HepG2 (cell line): ENCODE data around the gene SLC25A36. TPM values are rescaled to one million over a fixed set of nuclear protein-coding genes. Genes with fewer than 3 reads are reported as not detected.
A peak's percentile ranks its signal among the peaks of the same experiment; 100 is the strongest.

Source experiments
- AGO2 ChIP-seq: fragments of 200-400 bp; formaldehyde crosslinking; optimal IDR thresholded peaks from 2 replicates; pipeline ENCODE3; 2017; ENCODE audit warnings: mild to moderate bottlenecking, low read depth, low read length, moderate library complexity
- CAMTA2 ChIP-seq: sonication (generic); formaldehyde crosslinking; IDR thresholded peaks from 2 replicates; pipeline ENCODE4 v1.4.0; 2020; ENCODE audit warnings: mild to moderate bottlenecking, missing genetic modification reagents, borderline replicate concordance
- JUN ChIP-seq: sonication (generic); formaldehyde crosslinking; IDR thresholded peaks from 2 replicates; pipeline ENCODE4 v1.4.0; 2020; ENCODE audit warnings: mild to moderate bottlenecking, missing genetic modification reagents
- JUNB ChIP-seq: sonication (generic); formaldehyde crosslinking; IDR thresholded peaks from 2 replicates; pipeline ENCODE4 v1.8.0; 2022; ENCODE audit warnings: missing genetic modification reagents, mild to moderate bottlenecking, borderline replicate concordance
- MED8 ChIP-seq: sonication (generic); formaldehyde crosslinking; IDR thresholded peaks from 2 replicates; pipeline ENCODE4 v1.8.1; 2023; ENCODE audit warnings: mild to moderate bottlenecking, missing genetic modification reagents; ENCODE audit not compliant: insufficient replicate concordance
- MIXL1 ChIP-seq: IDR thresholded peaks from 2 replicates; pipeline ENCODE4 v1.6.1; 2016
- MXI1 ChIP-seq: IDR thresholded peaks from 3 replicates; pipeline ENCODE4 v1.6.1; 2012; ENCODE audit warnings: low read depth, low read length, inconsistent platforms, borderline replicate concordance
- MYC ChIP-seq: sonication (generic); formaldehyde crosslinking; IDR thresholded peaks from 2 replicates; pipeline ENCODE4 v1.9.0; 2021; ENCODE audit warnings: missing genetic modification reagents, borderline replicate concordance
- NR2F6 ChIP-seq, 2 experiments: IDR thresholded peaks; 2 replicates each; pipeline ENCODE4 v1.6.1; 2016; ENCODE audit warnings: antibody characterized with exemption in 1 of 2, mild to moderate bottlenecking in 1 of 2
- RELA ChIP-seq: sonication (generic); formaldehyde crosslinking; IDR thresholded peaks from 2 replicates; pipeline ENCODE4 v1.4.0; 2020; ENCODE audit warnings: missing genetic modification reagents
- SALL2 ChIP-seq: sonication (generic); formaldehyde crosslinking; IDR thresholded peaks from 2 replicates; pipeline ENCODE4 v1.8.1; 2023; ENCODE audit warnings: mild to moderate bottlenecking, missing genetic modification reagents, inconsistent platforms
- SP4 ChIP-seq: sonication (generic); formaldehyde crosslinking; IDR thresholded peaks from 2 replicates; pipeline ENCODE4 v1.8.1; 2023; ENCODE audit warnings: mild to moderate bottlenecking, missing genetic modification reagents
- ZBTB42 ChIP-seq: sonication (generic); formaldehyde crosslinking; IDR thresholded peaks from 2 replicates; pipeline ENCODE4 v1.5.0; 2020; ENCODE audit warnings: mild to moderate bottlenecking, missing genetic modification reagents
- ZNF282 ChIP-seq: fragments of 450-650 bp; IDR thresholded peaks from 2 replicates; pipeline ENCODE4 v1.6.1; 2018; ENCODE audit not compliant: partially characterized antibody
- ZNF672 ChIP-seq: sonication (generic); formaldehyde crosslinking; IDR thresholded peaks from 2 replicates; pipeline ENCODE4 v1.8.1; 2022; ENCODE audit warnings: missing genetic modification reagents
- ZSCAN22 ChIP-seq: sonication (generic); formaldehyde crosslinking; IDR thresholded peaks from 2 replicates; pipeline ENCODE4 v1.4.0; 2020; ENCODE audit warnings: mild to moderate bottlenecking, missing genetic modification reagents
- polyA plus RNA-seq, 8 experiments: library from polyadenylated mRNA; depleted of rRNA in 3 of 8; stranded (reverse) in 7 of 8; unstranded in 1 of 8; fragments of >200 nt; fragmentation: Illumina TruSeq in 4 of 8; extraction: Trizol in 4 of 8; gene quantifications; 2 replicates each; pipeline versions ENCODE4 v1.2.1 to v1.2.3, GENCODE V29; 2011 to 2016; ENCODE audit warnings: low read depth in 4 of 8, missing spikeins in 1 of 8, mixed read lengths in 1 of 8; ENCODE audit not compliant: insufficient read depth in 1 of 8
- total RNA-seq, 5 experiments: library from RNA; depleted of rRNA; stranded (reverse); fragments of >200 nt; fragmentation: Illumina TruSeq; extraction: Trizol; gene quantifications; 2 replicates each; pipeline ENCODE4 v1.2.3, GENCODE V29; 2016; ENCODE audit warnings: low read depth in 1 of 5
- TF ChIP-seq, protein P1 (sequence below): sonication (generic); formaldehyde crosslinking; IDR thresholded peaks from 2 replicates; pipeline ENCODE4 v1.4.0; 2020; ENCODE audit warnings: missing genetic modification reagents
- TF ChIP-seq, protein P2 (sequence below): sonication (generic); formaldehyde crosslinking; IDR thresholded peaks from 2 replicates; pipeline ENCODE4 v1.5.0; 2020; ENCODE audit warnings: missing genetic modification reagents, mild to moderate bottlenecking, borderline replicate concordance
- TF ChIP-seq, protein P3 (sequence below): sonication (generic); formaldehyde crosslinking; IDR thresholded peaks from 2 replicates; pipeline ENCODE4 v1.4.0; 2020; ENCODE audit warnings: mild to moderate bottlenecking, low read depth, missing genetic modification reagents
- TF ChIP-seq, protein P4 (sequence below): IDR thresholded peaks from 2 replicates; pipeline ENCODE4 v1.4.0; 2020; ENCODE audit warnings: mild to moderate bottlenecking, missing genetic modification reagents
- TF ChIP-seq, protein P5 (sequence below): IDR thresholded peaks from 2 replicates; pipeline ENCODE4 v1.6.1; 2012; ENCODE audit warnings: inconsistent platforms

The SLC25A36 gene
- total and polyA plus RNA-seq, 2 of the 13 experiments (the other 11 are each of a cell fraction or from before 2014, with no cell fraction given), result 30.6 to 85.6 TPM

DNA sequence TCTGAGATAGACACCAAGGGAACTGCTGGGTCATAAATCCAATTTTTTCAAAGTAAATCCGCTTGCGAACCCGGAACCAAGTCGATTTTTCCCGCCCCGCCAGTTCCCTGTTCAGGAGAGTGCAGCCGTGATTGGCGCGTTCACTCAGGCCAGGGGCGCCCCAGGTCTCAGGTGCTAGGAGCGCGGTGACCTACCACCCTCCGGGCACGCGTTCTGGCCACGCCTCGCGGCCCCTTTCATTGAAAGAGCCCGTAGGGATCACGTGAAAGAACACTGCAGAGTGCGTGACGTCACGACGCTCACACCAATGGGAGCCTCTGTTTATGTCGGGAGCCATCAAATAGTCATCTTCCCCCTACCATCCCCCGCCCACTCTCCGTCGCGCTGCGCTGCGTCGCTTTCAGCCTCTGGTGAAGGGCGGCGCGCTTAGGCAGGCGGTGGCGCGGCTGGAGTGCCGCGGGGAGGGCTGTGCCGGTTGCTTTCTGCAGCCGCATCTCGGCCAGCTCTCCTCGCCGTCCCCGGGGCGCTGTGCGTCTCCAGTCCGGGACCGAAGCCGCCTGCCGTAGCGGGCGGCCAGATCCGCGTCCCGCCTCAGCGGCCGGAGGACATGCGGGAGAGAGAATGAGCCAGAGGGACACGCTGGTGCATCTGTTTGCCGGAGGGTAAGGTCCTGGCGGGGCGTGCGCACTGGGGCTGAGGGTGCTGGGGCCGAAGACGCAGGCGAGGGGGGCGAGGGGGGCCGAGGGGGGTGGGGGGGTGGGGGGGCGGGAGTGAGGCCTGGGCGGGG, at the start of gene SLC25A36 (continued):
- TF ChIP-seq ZNF672 (CRISPR knock-in tag) (peak; percentile 77; the same call in 1 of the 2 replicates), ZSCAN22 (peak; percentile 60; the same call in 1 of the 2 replicates), JUNB (CRISPR knock-in tag) (peak; percentile 67), CAMTA2 (CRISPR knock-in tag) (peak; percentile 19; the same call in 1 of the 2 replicates), SP4 (CRISPR knock-in tag) (peak; percentile 94), MIXL1 (CRISPR knock-in tag) (peak; percentile 66), ZNF282 (no peak), MED8 (no peak), MXI1 (peak; percentile 64; the same call in 1 of the 3 replicates), ZBTB42 (CRISPR knock-in tag) (0 out of 2 replicates have a peak, but pooled peaks have one; percentile 72), NR2F6 (IDR thresholded peaks at IDR 0.05) (peak; percentile 83), NR2F6 (CRISPR knock-in tag; IDR thresholded peaks at IDR 0.05) (peak; percentile 95), MYC (CRISPR knock-in tag) (peak; percentile 89), RELA (CRISPR knock-in tag) (no peak), SALL2 (CRISPR knock-in tag) (peak; percentile 67; the same call in 1 of the 2 replicates), JUN (peak; percentile 82), AGO2 (peak; percentile 62)
- TF ChIP-seq, protein P1, sequence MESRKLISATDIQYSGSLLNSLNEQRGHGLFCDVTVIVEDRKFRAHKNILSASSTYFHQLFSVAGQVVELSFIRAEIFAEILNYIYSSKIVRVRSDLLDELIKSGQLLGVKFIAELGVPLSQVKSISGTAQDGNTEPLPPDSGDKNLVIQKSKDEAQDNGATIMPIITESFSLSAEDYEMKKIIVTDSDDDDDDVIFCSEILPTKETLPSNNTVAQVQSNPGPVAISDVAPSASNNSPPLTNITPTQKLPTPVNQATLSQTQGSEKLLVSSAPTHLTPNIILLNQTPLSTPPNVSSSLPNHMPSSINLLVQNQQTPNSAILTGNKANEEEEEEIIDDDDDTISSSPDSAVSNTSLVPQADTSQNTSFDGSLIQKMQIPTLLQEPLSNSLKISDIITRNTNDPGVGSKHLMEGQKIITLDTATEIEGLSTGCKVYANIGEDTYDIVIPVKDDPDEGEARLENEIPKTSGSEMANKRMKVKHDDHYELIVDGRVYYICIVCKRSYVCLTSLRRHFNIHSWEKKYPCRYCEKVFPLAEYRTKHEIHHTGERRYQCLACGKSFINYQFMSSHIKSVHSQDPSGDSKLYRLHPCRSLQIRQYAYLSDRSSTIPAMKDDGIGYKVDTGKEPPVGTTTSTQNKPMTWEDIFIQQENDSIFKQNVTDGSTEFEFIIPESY (CRISPR knock-in tag), result no peak
- TF ChIP-seq, protein P2, sequence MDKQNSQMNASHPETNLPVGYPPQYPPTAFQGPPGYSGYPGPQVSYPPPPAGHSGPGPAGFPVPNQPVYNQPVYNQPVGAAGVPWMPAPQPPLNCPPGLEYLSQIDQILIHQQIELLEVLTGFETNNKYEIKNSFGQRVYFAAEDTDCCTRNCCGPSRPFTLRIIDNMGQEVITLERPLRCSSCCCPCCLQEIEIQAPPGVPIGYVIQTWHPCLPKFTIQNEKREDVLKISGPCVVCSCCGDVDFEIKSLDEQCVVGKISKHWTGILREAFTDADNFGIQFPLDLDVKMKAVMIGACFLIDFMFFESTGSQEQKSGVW, result no peak; the same call in 1 of the 2 replicates
- TF ChIP-seq, protein P3, sequence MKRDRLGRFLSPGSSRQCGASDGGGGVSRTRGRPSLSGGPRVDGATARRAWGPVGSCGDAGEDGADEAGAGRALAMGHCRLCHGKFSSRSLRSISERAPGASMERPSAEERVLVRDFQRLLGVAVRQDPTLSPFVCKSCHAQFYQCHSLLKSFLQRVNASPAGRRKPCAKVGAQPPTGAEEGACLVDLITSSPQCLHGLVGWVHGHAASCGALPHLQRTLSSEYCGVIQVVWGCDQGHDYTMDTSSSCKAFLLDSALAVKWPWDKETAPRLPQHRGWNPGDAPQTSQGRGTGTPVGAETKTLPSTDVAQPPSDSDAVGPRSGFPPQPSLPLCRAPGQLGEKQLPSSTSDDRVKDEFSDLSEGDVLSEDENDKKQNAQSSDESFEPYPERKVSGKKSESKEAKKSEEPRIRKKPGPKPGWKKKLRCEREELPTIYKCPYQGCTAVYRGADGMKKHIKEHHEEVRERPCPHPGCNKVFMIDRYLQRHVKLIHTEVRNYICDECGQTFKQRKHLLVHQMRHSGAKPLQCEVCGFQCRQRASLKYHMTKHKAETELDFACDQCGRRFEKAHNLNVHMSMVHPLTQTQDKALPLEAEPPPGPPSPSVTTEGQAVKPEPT (CRISPR knock-in tag), result peak; percentile 91
- TF ChIP-seq, protein P4, sequence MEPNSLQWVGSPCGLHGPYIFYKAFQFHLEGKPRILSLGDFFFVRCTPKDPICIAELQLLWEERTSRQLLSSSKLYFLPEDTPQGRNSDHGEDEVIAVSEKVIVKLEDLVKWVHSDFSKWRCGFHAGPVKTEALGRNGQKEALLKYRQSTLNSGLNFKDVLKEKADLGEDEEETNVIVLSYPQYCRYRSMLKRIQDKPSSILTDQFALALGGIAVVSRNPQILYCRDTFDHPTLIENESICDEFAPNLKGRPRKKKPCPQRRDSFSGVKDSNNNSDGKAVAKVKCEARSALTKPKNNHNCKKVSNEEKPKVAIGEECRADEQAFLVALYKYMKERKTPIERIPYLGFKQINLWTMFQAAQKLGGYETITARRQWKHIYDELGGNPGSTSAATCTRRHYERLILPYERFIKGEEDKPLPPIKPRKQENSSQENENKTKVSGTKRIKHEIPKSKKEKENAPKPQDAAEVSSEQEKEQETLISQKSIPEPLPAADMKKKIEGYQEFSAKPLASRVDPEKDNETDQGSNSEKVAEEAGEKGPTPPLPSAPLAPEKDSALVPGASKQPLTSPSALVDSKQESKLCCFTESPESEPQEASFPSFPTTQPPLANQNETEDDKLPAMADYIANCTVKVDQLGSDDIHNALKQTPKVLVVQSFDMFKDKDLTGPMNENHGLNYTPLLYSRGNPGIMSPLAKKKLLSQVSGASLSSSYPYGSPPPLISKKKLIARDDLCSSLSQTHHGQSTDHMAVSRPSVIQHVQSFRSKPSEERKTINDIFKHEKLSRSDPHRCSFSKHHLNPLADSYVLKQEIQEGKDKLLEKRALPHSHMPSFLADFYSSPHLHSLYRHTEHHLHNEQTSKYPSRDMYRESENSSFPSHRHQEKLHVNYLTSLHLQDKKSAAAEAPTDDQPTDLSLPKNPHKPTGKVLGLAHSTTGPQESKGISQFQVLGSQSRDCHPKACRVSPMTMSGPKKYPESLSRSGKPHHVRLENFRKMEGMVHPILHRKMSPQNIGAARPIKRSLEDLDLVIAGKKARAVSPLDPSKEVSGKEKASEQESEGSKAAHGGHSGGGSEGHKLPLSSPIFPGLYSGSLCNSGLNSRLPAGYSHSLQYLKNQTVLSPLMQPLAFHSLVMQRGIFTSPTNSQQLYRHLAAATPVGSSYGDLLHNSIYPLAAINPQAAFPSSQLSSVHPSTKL (CRISPR knock-in tag), result peak; percentile 93
- TF ChIP-seq, protein P5, sequence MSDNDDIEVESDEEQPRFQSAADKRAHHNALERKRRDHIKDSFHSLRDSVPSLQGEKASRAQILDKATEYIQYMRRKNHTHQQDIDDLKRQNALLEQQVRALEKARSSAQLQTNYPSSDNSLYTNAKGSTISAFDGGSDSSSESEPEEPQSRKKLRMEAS, result peak; percentile 98
